CD14-positive monocyte (primary cell): ENCODE data around the gene CIB4. TPM values are rescaled to one million over a fixed set of nuclear protein-coding genes. Genes with fewer than 3 reads are reported as not detected.
A peak's percentile ranks its signal among the peaks of the same experiment; 100 is the strongest.

Experiments
- DNase-seq, 3 donors: peaks; one replicate each; pipeline ENCODE4 v3.0.0-alpha.2; 2011 to 2022
- H2AFZ ChIP-seq: 2 replicates; pipeline ENCODE4 v1.6.0; 2012; ENCODE audit warnings: mild to moderate bottlenecking, low read depth, low read length, inconsistent platforms; ENCODE audit not compliant: insufficient read depth, poor library complexity, severe bottlenecking
- H3K27ac ChIP-seq, 2 donors: 1 replicate in 1 of 2; 2 replicates in 1 of 2; pipeline ENCODE4 v1.5.1; 2012 to 2013; ENCODE audit warnings: low read length in 2 of 2, control low read depth in 1 of 2, inconsistent platforms in 1 of 2, low read depth in 1 of 2, mild to moderate bottlenecking in 1 of 2
- H3K27me3 ChIP-seq, 2 donors: one replicate each; pipeline versions ENCODE4 v1.6.0 to v1.6.1; 2011 to 2013; ENCODE audit warnings: low read length in 2 of 2; ENCODE audit not compliant: control insufficient read depth in 2 of 2, insufficient read depth in 2 of 2
- H3K36me3 ChIP-seq, 2 donors: replicated peaks in 1 of 2; 1 replicate in 1 of 2; 2 replicates in 1 of 2; pipeline versions ENCODE4 v1.5.1 to v1.6.1; 2012 to 2013; ENCODE audit warnings: low read length in 2 of 2, control low read depth in 1 of 2, inconsistent platforms in 1 of 2, mild to moderate bottlenecking in 1 of 2; ENCODE audit not compliant: insufficient read depth in 2 of 2, control insufficient read depth in 1 of 2
- H3K4me1 ChIP-seq, 2 donors: 1 replicate in 1 of 2; 2 replicates in 1 of 2; pipeline versions ENCODE4 v1.5.1 to v1.6.1; 2012 to 2013; ENCODE audit warnings: low read length in 2 of 2, control low read depth in 1 of 2, inconsistent platforms in 1 of 2, mild to moderate bottlenecking in 1 of 2, moderate library complexity in 1 of 2; ENCODE audit not compliant: insufficient read depth in 2 of 2, control insufficient read depth in 1 of 2
- H3K4me2 ChIP-seq: replicated peaks from 2 replicates; pipeline ENCODE3; 2012; ENCODE audit warnings: low read length, moderate library complexity, mild to moderate bottlenecking; ENCODE audit not compliant: poor library complexity, severe bottlenecking; ENCODE audit errors: extremely low read depth
- H3K4me3 ChIP-seq, 3 experiments: fragments of 200-600 bp in 1 of 3; sonication (generic) in 1 of 3; replicated peaks in 1 of 3; 1 replicate in 2 of 3; 2 replicates in 1 of 3; pipeline ENCODE4 v1.5.1; 2011 to 2013; ENCODE audit warnings: low read length in 3 of 3, mild to moderate bottlenecking in 3 of 3, control low read depth in 2 of 3, low read depth in 2 of 3, inconsistent platforms in 1 of 3, moderate library complexity in 1 of 3
- H3K79me2 ChIP-seq: 2 replicates; pipeline ENCODE4 v1.6.0; 2012; ENCODE audit warnings: mild to moderate bottlenecking, control low read depth, inconsistent platforms, low read length, moderate library complexity; ENCODE audit not compliant: insufficient read depth
- H3K9ac ChIP-seq: 2 replicates; pipeline ENCODE4 v1.6.0; 2017; ENCODE audit warnings: low read length, mild to moderate bottlenecking; ENCODE audit not compliant: insufficient read depth, poor library complexity, severe bottlenecking
- H3K9me3 ChIP-seq, 2 donors: replicated peaks in 1 of 2; 1 replicate in 1 of 2; 2 replicates in 1 of 2; pipeline versions ENCODE4 v1.5.1 to v1.6.1; 2012 to 2013; ENCODE audit warnings: low read length in 2 of 2, control low read depth in 1 of 2; ENCODE audit not compliant: control insufficient read depth in 1 of 2, insufficient read depth in 1 of 2
- H4K20me1 ChIP-seq: 2 replicates; pipeline ENCODE4 v1.6.0; 2012; ENCODE audit warnings: mild to moderate bottlenecking, low read length, control low read depth, moderate library complexity; ENCODE audit not compliant: insufficient read depth
- H3K27ac Mint-ChIP-seq, 7 donors: one replicate each; pipeline ENCODE4 v1.8.0; 2020; ENCODE audit warnings: mild to moderate bottlenecking in 7 of 7, mixed read lengths in 7 of 7, moderate library complexity in 6 of 7, inconsistent platforms in 2 of 7
- H3K27me3 Mint-ChIP-seq, 3 donors: one replicate each; pipeline ENCODE4 v1.8.0; 2021 to 2022; ENCODE audit warnings: low read depth in 3 of 3, mild to moderate bottlenecking in 3 of 3, mixed read lengths in 3 of 3, moderate library complexity in 3 of 3, inconsistent platforms in 1 of 3
- H3K36me3 Mint-ChIP-seq, 2 donors: one replicate each; pipeline ENCODE4 v1.8.0; 2020; ENCODE audit warnings: mixed read lengths in 2 of 2, inconsistent platforms in 1 of 2, mild to moderate bottlenecking in 1 of 2
- H3K4me1 Mint-ChIP-seq: one replicate; pipeline ENCODE4 v1.8.0; 2020; ENCODE audit warnings: mild to moderate bottlenecking, mixed read lengths
- H3K4me3 Mint-ChIP-seq, 2 donors: one replicate each; pipeline ENCODE4 v1.8.0; 2020; ENCODE audit warnings: mild to moderate bottlenecking in 2 of 2, mixed read lengths in 2 of 2, moderate library complexity in 1 of 2
- H3K9me3 Mint-ChIP-seq, 7 donors: one replicate each; pipeline ENCODE4 v1.8.0; 2020 to 2022; ENCODE audit warnings: mixed read lengths in 7 of 7, mild to moderate bottlenecking in 6 of 7, moderate library complexity in 6 of 7, inconsistent platforms in 2 of 7
- CTCF ChIP-seq: fragments of 200-600 bp; IDR thresholded peaks from one replicate; pipeline ENCODE4 v1.8.0; 2022; ENCODE audit warnings: antibody characterized with exemption, mild to moderate bottlenecking
- WGBS: methylation state at CpG from one replicate; pipeline ENCODE4 v1.1.5; 2013; ENCODE audit warnings: missing lambda C conversion rate; ENCODE audit not compliant: insufficient coverage; 5-methylcytosine and 5-hydroxymethylcytosine counted together
- intact Hi-C, 2 donors: fragments of 100-400 bp; cut with micrococcal nuclease; formaldehyde crosslinking; loops; one replicate each; pipeline versions ENCODE4 v1.15.0 to v1.15.1; 2023
- polyA plus RNA-seq, 3 donors: library from polyadenylated mRNA; depleted of rRNA in 1 of 3; unstranded in 2 of 3; stranded (reverse) in 1 of 3; fragments of 300-500 nt in 2 of 3; fragments of >200 nt in 1 of 3; fragmentation: Illumina TruSeq in 2 of 3; gene quantifications; 1 replicate in 2 of 3; 2 replicates in 1 of 3; pipeline ENCODE4 v1.2.3, GENCODE V29; 2012 to 2021

The CIB4 gene
- polyA plus RNA-seq, 3 donors: not detected

DNA sequence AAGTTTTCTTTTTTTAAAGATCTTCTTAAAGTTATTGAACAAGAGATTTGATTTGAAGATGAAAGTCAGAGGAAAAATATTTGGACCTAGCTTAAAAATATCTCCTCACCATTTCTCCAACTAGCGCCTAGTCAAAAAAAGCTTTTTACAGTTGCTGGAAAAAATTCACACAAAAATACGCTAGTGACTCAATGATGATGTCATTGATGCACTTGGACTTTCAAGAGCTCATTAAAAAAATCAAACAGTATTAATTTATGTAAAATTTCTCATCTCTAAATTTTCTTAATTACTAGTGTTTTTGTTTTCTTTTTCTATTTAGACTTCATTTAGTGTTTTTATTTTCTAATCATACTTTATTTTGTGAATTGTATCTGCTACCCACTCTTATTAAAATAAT lies 41.8 kb downstream of the CIB4 start:
- H3K9me3 ChIP-seq: no peaks in the 10 kb centered on the region
- H4K20me1 ChIP-seq: no peaks in the 10 kb centered on the region
- no peak overlapping the region for H3K27ac ChIP-seq
- intact Hi-C loops: no loop called here
- H3K4me2 ChIP-seq: no peak overlapping the region
- Mint-ChIP-seq H3K9me3 (peaks cover 0 to 4% (median 1%) of the 10 kb centered on the region in 7 donors), H3K4me3 (no peak overlapping the region), H3K36me3 (no peaks in the 10 kb centered on the region), H3K27me3 (peaks cover 18 to 34% (median 24%) of the 10 kb centered on the region in 3 donors), H3K4me1 (peaks cover 4% of the 10 kb centered on the region), H3K27ac (no peak overlapping the region)
- H3K36me3 ChIP-seq: no peaks in the 10 kb centered on the region
- no peak for TF ChIP-seq CTCF
- H2AFZ ChIP-seq: no peak overlapping the region
- no peak overlapping the region for H3K4me3 ChIP-seq
- DNase-seq: no peak
- WGBS: no CpG with 5 or more reads among the region's 2 CpGs
- no peaks in the 10 kb centered on the region for H3K79me2 ChIP-seq
- peaks cover 0 to 3% of the 10 kb centered on the region in 2 donors for H3K27me3 ChIP-seq
- H3K9ac ChIP-seq: no peak overlapping the region
- H3K4me1 ChIP-seq: no peaks in the 10 kb centered on the region

- Histone ChIP-seq H2AFZ (no peak overlapping the region), H4K20me1 (no peaks in the 10 kb centered on the region), H3K9me3 (no peaks in the 10 kb centered on the region), H3K27me3 (peaks cover 0 to 5% of the 10 kb centered on the region in 2 donors), H3K4me1 (no peaks in the 10 kb centered on the region), H3K4me2 (no peak overlapping the region), H3K36me3 (no peaks in the 10 kb centered on the region), H3K4me3 (no peak overlapping the region), H3K79me2 (no peaks in the 10 kb centered on the region), H3K27ac (no peak overlapping the region), H3K9ac (peak overlapping the region; percentile 9)
- no peak for TF ChIP-seq CTCF
- Mint-ChIP-seq H3K4me3 (no peak overlapping the region), H3K9me3 (peaks cover 0 to 2% (median under 1%) of the 10 kb centered on the region in 7 donors), H3K4me1 (peaks cover 4% of the 10 kb centered on the region), H3K27me3 (peaks cover 18 to 33% (median 22%) of the 10 kb centered on the region in 3 donors), H3K27ac (no peak overlapping the region), H3K36me3 (no peaks in the 10 kb centered on the region)
- WGBS: no CpG with 5 or more reads among the region's 4 CpGs
- intact Hi-C loops: no loop called here
- no peak for DNase-seq
Measured at GRCh38 chr2:26598996-26599373, 42.2 kb downstream of the CIB4 start.
